Stomach (tissue), 9 donors: ENCODE results near the gene SCRG1. TPM values are rescaled to one million over a fixed set of nuclear protein-coding genes. Genes with fewer than 3 reads are reported as not detected.

Experiments
- DNase-seq, 2 donors: peaks; one replicate each; pipeline versions ENCODE4 v3.0.0 to v3.0.0-alpha.2; 2013 to 2019
- H3K27ac ChIP-seq, 5 donors: fragments of 200-600 bp in 4 of 5; sonication (generic) in 4 of 5; one replicate each; pipeline ENCODE4 v1.5.1; 2013 to 2019; ENCODE audit warnings: mild to moderate bottlenecking in 1 of 5, moderate library complexity in 1 of 5
- H3K27me3 ChIP-seq, 3 donors: fragments of 200-600 bp; sonication (generic); one replicate each; pipeline ENCODE4 v1.5.1; 2017 to 2019; ENCODE audit warnings: mixed run types in 1 of 3
- H3K36me3 ChIP-seq, 4 donors: fragments of 200-600 bp; sonication (generic); 1 replicate in 3 of 4; 2 replicates in 1 of 4; pipeline ENCODE4 v1.5.1; 2016 to 2019
- H3K4me1 ChIP-seq, 4 donors: fragments of 200-600 bp; sonication (generic); one replicate each; pipeline ENCODE4 v1.5.1; 2016 to 2019
- H3K4me3 ChIP-seq, 4 donors: fragments of 200-600 bp; sonication (generic) in 3 of 4; one replicate each; pipeline ENCODE4 v1.5.1; 2016 to 2019; ENCODE audit warnings: mild to moderate bottlenecking in 1 of 4
- H3K9me3 ChIP-seq, 4 donors: fragments of 200-600 bp; sonication (generic); one replicate each; pipeline ENCODE4 v1.5.1; 2016 to 2019
- EP300 ChIP-seq: sonication (generic); formaldehyde crosslinking; IDR thresholded peaks from one replicate; pipeline ENCODE4 v1.6.1; 2017; ENCODE audit warnings: antibody characterized with exemption
- POLR2A ChIP-seq, 4 donors: fragments of 450-650 bp; IDR thresholded peaks; one replicate each; pipeline ENCODE4 v1.6.1; 2016; ENCODE audit warnings: antibody characterized with exemption in 4 of 4, control low read depth in 2 of 4, mild to moderate bottlenecking in 1 of 4, moderate library complexity in 1 of 4
- POLR2AphosphoS5 ChIP-seq, 3 donors: sonication (generic); formaldehyde crosslinking; IDR thresholded peaks; one replicate each; pipeline ENCODE4 v1.6.1; 2016; ENCODE audit warnings: antibody characterized with exemption in 3 of 3
- WGBS, 5 donors: extraction: QIAGEN DNeasy Blood & Tissue Kit in 3 of 5; methylation state at CpG; one replicate each; pipeline versions ENCODE4 v1.1.5 to v1.1.7; 2013 to 2018; 5-methylcytosine and 5-hydroxymethylcytosine counted together
- intact Hi-C: fragments of 100-400 bp; cut with DNase I; formaldehyde crosslinking; loops from one replicate; pipeline ENCODE4 v1.15.1; 2023; ENCODE audit warnings: low total_unique reads
- polyA plus RNA-seq, 3 donors: library from polyadenylated mRNA; stranded (reverse); fragments of 200-250 nt; gene quantifications; one replicate each; pipeline ENCODE4 v1.2.3, GENCODE V29; 2013
- total RNA-seq, 5 donors: library from RNA; depleted of rRNA; stranded (reverse); fragments of >200 nt; gene quantifications; one replicate each; pipeline versions ENCODE4 v1.1.0 to v1.2.3, GENCODE V29; 2014 to 2016
- TF ChIP-seq, protein P1 (sequence below), 7 experiments: fragments of 450-650 bp in 4 of 7; fragments of 200-600 bp in 3 of 7; sonication (generic) in 3 of 7; IDR thresholded peaks; one replicate each; pipeline ENCODE4 v1.5.1; 2016 to 2019; ENCODE audit warnings: antibody characterized with exemption in 7 of 7, control low read depth in 2 of 7, mild to moderate bottlenecking in 1 of 7
- donor health status: healthy with polysubstance abuse.
- donor health status: Bipolar disorder and iron deficiency.
- donor health status: healthy.

SCRG1 gene
- total and polyA plus RNA-seq, 8 donors, result 0.19 to 3.1 (median 0.92) TPM; not detected in 1

DNA sequence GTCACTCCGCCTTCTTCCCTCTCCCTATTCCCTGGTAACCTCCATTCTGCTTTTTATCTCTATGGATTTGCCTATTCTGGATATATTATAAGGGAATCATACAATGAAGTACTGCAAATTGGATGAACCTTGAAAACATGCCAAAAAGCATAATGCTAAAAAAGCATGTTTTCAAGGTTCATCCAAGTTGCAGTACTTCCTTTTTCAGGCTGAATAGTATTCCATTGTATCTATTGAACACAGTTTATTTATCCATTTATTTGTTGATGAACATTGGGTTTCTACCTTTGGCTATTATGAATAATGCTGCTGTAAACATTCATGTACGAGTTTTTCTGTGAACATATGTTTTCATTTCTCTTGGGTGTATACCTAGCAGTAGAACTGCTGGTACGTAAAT is 19.0 kb downstream of the SCRG1 start:
- Histone ChIP-seq H3K27ac (no peak overlapping the region), H3K27me3 (no peaks in the 10 kb centered on the region), H3K36me3 (peaks cover 0 to 12% (median 2%) of the 10 kb centered on the region in 4 donors), H3K9me3 (no peaks in the 10 kb centered on the region), H3K4me3 (no peak overlapping the region), H3K4me1 (peaks cover 0 to 9% (median 1%) of the 10 kb centered on the region in 4 donors)
- DNase-seq, result no peak
- TF ChIP-seq EP300 (no peak), POLR2A (IDR thresholded peaks at IDR 0.05) (no peak), POLR2AphosphoS5 (IDR thresholded peaks at IDR 0.05) (no peak)
- TF ChIP-seq, protein P1, sequence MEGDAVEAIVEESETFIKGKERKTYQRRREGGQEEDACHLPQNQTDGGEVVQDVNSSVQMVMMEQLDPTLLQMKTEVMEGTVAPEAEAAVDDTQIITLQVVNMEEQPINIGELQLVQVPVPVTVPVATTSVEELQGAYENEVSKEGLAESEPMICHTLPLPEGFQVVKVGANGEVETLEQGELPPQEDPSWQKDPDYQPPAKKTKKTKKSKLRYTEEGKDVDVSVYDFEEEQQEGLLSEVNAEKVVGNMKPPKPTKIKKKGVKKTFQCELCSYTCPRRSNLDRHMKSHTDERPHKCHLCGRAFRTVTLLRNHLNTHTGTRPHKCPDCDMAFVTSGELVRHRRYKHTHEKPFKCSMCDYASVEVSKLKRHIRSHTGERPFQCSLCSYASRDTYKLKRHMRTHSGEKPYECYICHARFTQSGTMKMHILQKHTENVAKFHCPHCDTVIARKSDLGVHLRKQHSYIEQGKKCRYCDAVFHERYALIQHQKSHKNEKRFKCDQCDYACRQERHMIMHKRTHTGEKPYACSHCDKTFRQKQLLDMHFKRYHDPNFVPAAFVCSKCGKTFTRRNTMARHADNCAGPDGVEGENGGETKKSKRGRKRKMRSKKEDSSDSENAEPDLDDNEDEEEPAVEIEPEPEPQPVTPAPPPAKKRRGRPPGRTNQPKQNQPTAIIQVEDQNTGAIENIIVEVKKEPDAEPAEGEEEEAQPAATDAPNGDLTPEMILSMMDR (IDR thresholded peaks at IDR 0.05), result no peak
- 96 to 97% (median 96%) methylated on average over 3 of the region's 3 CpGs for WGBS, 5 donors
- intact Hi-C loops, result no loop called here

DNA sequence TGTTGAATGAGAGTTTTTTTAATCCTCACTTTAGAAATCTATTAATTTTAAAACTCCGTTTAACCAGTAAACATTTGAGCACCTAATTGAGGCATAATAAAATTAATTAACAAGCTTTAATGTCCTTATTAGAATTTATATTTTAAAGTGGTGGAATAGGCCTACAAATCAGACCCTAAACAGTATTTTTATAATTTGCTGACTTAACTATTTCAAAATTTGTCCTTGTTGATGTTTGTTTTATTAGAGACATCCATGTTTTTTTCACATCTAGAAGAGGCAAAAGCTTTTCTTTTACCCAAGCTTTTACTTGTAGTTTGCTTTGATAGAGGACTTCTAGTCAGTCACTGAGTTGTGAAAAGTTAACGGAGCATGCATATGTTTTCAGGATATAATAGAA is 24.3 kb downstream of the SCRG1 start:
- DNase-seq, result no peak
- Histone ChIP-seq H3K4me3 (no peak overlapping the region), H3K9me3 (no peaks in the 10 kb centered on the region), H3K4me1 (peaks cover 0 to 27% (median 15%) of the 10 kb centered on the region in 4 donors), H3K27ac (no peak overlapping the region), H3K27me3 (no peaks in the 10 kb centered on the region), H3K36me3 (peaks cover 0 to 7% (median 2%) of the 10 kb centered on the region in 4 donors)
- 84 to 98% (median 96%) methylated on average over 2 of the region's 2 CpGs for WGBS, 5 donors
- intact Hi-C loops, result no loop called here
- TF ChIP-seq, protein P1 (IDR thresholded peaks at IDR 0.05), result no peak
- no peak for TF ChIP-seq EP300
- TF ChIP-seq POLR2A (IDR thresholded peaks at IDR 0.05), result no peak
- TF ChIP-seq POLR2AphosphoS5 (IDR thresholded peaks at IDR 0.05), result no peak

DNA sequence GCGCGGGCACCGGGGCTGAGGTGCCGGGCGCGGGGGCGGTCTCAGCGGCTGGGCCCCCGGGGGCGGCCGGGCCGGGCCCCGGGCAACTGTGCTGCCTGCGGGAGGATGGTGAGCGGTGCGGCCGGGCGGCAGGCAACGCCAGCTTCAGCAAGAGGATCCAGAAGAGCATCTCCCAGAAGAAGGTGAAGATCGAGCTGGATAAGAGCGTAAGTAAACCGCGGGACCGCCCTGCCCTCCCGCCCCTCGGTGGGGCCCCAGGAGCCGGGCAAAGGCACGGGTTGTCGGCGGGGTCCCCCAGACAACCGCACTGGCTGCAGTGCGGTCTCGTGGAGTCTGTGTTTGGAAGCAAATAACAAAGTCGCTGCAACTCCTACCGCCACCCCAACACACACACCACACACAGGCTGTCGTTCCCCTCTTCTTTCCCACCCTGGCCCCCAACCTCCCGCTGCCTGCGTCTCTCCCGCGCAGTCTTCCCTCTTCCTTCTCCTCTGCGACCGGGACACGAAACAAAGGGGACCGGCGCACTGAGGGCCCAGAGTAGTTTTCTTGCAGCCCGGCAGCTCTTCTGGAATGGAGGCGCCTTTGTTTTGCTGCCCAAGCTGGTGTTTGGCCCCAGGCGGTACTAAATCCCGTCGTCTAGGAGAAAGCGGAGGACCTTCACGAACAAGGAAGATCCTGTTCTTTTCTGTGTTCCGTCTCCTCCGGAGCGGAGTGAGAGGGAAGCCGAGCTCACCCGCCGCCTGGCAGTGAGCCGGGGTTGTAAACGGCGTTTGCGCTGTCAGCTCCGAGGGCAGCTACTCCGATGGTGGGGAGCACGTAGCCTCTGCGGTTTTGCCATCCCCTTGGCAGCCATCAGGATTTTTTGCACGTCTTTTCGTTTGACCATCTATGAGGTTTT is 27.4 kb downstream of the SCRG1 start:
- H3K4me3 ChIP-seq, result peak overlapping the region; percentile 86 to 98 (median 90)
- WGBS, 5 donors, result 0% methylated on average over 25 to 68 of the region's 68 CpGs
- H3K27ac ChIP-seq, result peak overlapping the region; percentile 95 to 97 (median 96)
- TF ChIP-seq EP300 (no peak), POLR2AphosphoS5 (IDR thresholded peaks at IDR 0.05) (peak in 2 of 3 donors; percentile 24 to 59), POLR2A (IDR thresholded peaks at IDR 0.05) (no peak)
- peaks cover 0 to 4% (median 0%) of the 10 kb centered on the region in 4 donors for H3K36me3 ChIP-seq
- no peaks in the 10 kb centered on the region for H3K27me3 ChIP-seq
- peaks cover 4 to 53% (median 27%) of the 10 kb centered on the region in 4 donors for H3K4me1 ChIP-seq
- no peaks in the 10 kb centered on the region for H3K9me3 ChIP-seq
- intact Hi-C loops, result no loop called here
- peak; percentile 73 to 89 for DNase-seq

DNA sequence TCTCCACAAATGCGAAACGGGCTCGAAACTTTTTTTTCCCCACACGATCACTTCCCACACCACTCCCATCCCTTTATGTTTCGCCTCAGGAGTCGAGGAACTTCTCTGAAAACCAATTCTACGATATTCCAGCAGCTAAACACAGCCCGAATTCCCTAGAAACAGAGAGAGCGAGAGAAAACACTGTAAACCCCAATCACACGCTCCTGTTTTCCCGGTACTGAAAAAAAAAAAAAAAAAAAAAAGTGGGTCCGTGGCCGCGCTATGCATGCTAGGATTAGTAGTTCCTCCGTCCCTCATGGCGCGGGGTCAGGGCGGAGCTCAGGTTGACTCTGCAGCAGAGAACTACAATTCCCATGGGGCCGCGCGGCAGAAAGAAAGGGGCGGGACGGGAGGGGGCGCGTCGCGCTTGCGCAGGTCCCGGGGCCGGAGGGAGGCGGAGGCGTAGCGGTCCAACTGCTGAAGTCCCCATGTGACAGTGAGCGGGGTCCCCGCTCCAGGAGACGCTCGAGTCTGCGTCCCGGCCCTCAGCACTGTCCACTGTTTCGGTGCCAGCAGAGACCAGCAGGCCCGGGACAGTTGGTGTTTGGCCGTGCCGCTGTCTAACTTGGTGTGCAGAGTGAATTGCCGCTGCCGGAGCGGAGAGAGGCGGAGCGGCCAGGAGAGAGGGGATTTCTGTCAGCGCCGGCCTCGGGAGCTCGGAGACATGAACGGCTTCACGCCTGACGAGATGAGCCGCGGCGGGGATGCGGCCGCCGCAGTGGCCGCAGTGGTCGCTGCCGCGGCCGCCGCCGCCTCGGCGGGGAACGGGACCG is 28.2 kb downstream of the SCRG1 start, which contains the start of gene SAP30:
TSS of gene SAP30 (plus strand) at position 478 of the 815 bp plus-strand sequence. CDS start at position 707, 229 bp downstream.
- Histone ChIP-seq H3K4me1 (peaks cover 4 to 57% (median 29%) of the 10 kb centered on the region in 4 donors), H3K36me3 (peaks cover 0 to 2% (median 0%) of the 10 kb centered on the region in 4 donors), H3K27me3 (no peaks in the 10 kb centered on the region), H3K9me3 (no peaks in the 10 kb centered on the region), H3K4me3 (peak within 1 kb of the TSS; percentile 86 to 98 (median 90)), H3K27ac (peak within 1 kb of the TSS; percentile 95 to 97 (median 96))
- DNase-seq, result peak; percentile 98 to 99
- intact Hi-C loops, result no loop called here
- TF ChIP-seq, protein P1 (IDR thresholded peaks at IDR 0.05), result no peak
- peak; percentile 98 for TF ChIP-seq POLR2AphosphoS5 (IDR thresholded peaks at IDR 0.05)
- TF ChIP-seq POLR2A (IDR thresholded peaks at IDR 0.05), result peak in 2 of 4 donors; percentile 73 to 85
- TF ChIP-seq EP300, result no peak
- WGBS, 5 donors, result 0 to 1% (median 0%) methylated on average over 35 to 72 of the region's 72 CpGs
